ENCODE data around the gene P2RX6.

DNA sequence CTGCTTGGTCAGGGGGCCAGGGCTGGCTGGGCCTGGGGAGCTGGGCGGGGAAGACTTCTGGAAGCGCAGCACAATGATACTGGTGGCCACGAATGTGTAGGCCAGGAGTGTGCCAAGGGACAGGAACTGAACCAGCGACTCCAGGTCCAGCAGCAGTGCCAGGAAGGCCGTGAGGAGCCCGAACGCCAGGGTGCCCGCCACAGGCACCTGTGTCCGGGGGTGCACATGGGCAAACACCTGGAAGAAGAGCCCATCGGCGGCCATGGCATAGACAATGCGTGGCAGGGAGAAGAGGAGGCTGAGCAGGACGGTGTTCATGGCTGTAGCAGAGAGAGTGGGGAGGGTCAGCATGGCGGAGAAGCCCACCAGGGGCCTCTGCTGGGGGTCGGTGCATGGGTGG is 15.1 kb downstream of the P2RX6 start:
- TF ChIP-seq POLR2AphosphoS5 (IDR thresholded peaks at IDR 0.05) (no peak), POLR2A (IDR thresholded peaks at IDR 0.05) (no peak), EP300 (IDR thresholded peaks at IDR 0.05) (no peak)
- TF ChIP-seq, protein P1, sequence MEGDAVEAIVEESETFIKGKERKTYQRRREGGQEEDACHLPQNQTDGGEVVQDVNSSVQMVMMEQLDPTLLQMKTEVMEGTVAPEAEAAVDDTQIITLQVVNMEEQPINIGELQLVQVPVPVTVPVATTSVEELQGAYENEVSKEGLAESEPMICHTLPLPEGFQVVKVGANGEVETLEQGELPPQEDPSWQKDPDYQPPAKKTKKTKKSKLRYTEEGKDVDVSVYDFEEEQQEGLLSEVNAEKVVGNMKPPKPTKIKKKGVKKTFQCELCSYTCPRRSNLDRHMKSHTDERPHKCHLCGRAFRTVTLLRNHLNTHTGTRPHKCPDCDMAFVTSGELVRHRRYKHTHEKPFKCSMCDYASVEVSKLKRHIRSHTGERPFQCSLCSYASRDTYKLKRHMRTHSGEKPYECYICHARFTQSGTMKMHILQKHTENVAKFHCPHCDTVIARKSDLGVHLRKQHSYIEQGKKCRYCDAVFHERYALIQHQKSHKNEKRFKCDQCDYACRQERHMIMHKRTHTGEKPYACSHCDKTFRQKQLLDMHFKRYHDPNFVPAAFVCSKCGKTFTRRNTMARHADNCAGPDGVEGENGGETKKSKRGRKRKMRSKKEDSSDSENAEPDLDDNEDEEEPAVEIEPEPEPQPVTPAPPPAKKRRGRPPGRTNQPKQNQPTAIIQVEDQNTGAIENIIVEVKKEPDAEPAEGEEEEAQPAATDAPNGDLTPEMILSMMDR (IDR thresholded peaks at IDR 0.05): no peak
